Activated CD4-positive, alpha-beta memory T cell treated with anti-CD3 and anti-CD28 coated beads for 36 hours (primary cell): ENCODE results near the gene TRAPPC12. TPM values are rescaled to one million over a fixed set of nuclear protein-coding genes. Genes with fewer than 3 reads are reported as not detected.

ENCODE experiments used
- CTCF ChIA-PET: fragments of 350-600 bp; sonication (Branson Sonifier 250); formaldehyde crosslinking; loops from one replicate; lab custom pipeline; 2021; ENCODE audit warnings: antibody characterized with exemption, inconsistent platforms; lab: Charles Lee
- POLR2A ChIA-PET: fragments of 350-600 bp; sonication (Branson Sonifier 250); formaldehyde crosslinking; loops from one replicate; lab custom pipeline; 2021; ENCODE audit warnings: antibody characterized with exemption; lab: Charles Lee
- DNase-seq: peaks from one replicate; pipeline ENCODE4 v3.0.0-alpha.2; 2020
- H3K27ac Mint-ChIP-seq: one replicate; pipeline ENCODE4 v1.8.0; 2021; ENCODE audit warnings: mixed read lengths
- H3K27me3 Mint-ChIP-seq: one replicate; pipeline ENCODE4 v1.8.0; 2021; ENCODE audit warnings: mixed read lengths
- H3K36me3 Mint-ChIP-seq: one replicate; pipeline ENCODE4 v1.8.0; 2021; ENCODE audit warnings: mixed read lengths
- H3K4me1 Mint-ChIP-seq: one replicate; pipeline ENCODE4 v1.8.0; 2021; ENCODE audit warnings: low read depth, mixed read lengths
- H3K4me3 Mint-ChIP-seq: one replicate; pipeline ENCODE4 v1.8.0; 2021; ENCODE audit warnings: mild to moderate bottlenecking, mixed read lengths
- H3K9me3 Mint-ChIP-seq: one replicate; pipeline ENCODE4 v1.8.0; 2021; ENCODE audit warnings: mixed read lengths
- intact Hi-C: fragments of 100-400 bp; cut with micrococcal nuclease; formaldehyde crosslinking; loops from one replicate; pipeline ENCODE4 v1.15.1; 2023
- total RNA-seq, 2 experiments: library from RNA; stranded (reverse); gene quantifications; one replicate each; pipeline ENCODE4 v1.2.3, GENCODE V29; 2021

Gene TRAPPC12
- total RNA-seq, 2 experiments from 2014 or later = 61.4 to 64.3 TPM

GRCh38 chr2:3398857-3399256, 19.4 kb downstream of the TRAPPC12 start:
- H3K27ac Mint-ChIP-seq = no peak overlapping the region
- H3K27me3 Mint-ChIP-seq = no peaks in the 10 kb centered on the region
- ChIA-PET POLR2A (no interaction called here), CTCF (no interaction called here)
- intact Hi-C loops = no loop called here
- H3K9me3 Mint-ChIP-seq = peaks cover 31% of the 10 kb centered on the region
- peaks cover 53% of the 10 kb centered on the region for H3K36me3 Mint-ChIP-seq
- no peak for DNase-seq
- H3K4me1 Mint-ChIP-seq = peaks cover 10% of the 10 kb centered on the region
- H3K4me3 Mint-ChIP-seq = no peak overlapping the region

GRCh38 chr2:3399381-3399780, 19.9 kb downstream of the TRAPPC12 start:
- no peaks in the 10 kb centered on the region for H3K27me3 Mint-ChIP-seq
- peaks cover 13% of the 10 kb centered on the region for H3K4me1 Mint-ChIP-seq
- H3K4me3 Mint-ChIP-seq = no peak overlapping the region
- H3K27ac Mint-ChIP-seq = no peak overlapping the region
- no peak for DNase-seq
- peaks cover 31% of the 10 kb centered on the region for H3K9me3 Mint-ChIP-seq
- POLR2A ChIA-PET = no interaction called here
- CTCF ChIA-PET = no interaction called here
- intact Hi-C loops = no loop called here
- H3K36me3 Mint-ChIP-seq = peaks cover 55% of the 10 kb centered on the region

- no peaks in the 10 kb centered on the region for H3K27me3 Mint-ChIP-seq
- intact Hi-C loops = no loop called here
- peaks cover 29% of the 10 kb centered on the region for H3K9me3 Mint-ChIP-seq
- peaks cover 14% of the 10 kb centered on the region for H3K4me1 Mint-ChIP-seq
- ChIA-PET POLR2A (no interaction called here), CTCF (no interaction called here)
- H3K36me3 Mint-ChIP-seq = peaks cover 53% of the 10 kb centered on the region
- H3K27ac Mint-ChIP-seq = no peak overlapping the region
- no peak overlapping the region for H3K4me3 Mint-ChIP-seq
- DNase-seq = no peak
Observed at GRCh38 chr2:3399829-3400228, 20.3 kb downstream of the TRAPPC12 start.

- Mint-ChIP-seq H3K4me1 (peaks cover 14% of the 10 kb centered on the region), H3K27ac (peak overlapping the region; percentile 42), H3K4me3 (no peak overlapping the region), H3K27me3 (no peaks in the 10 kb centered on the region), H3K9me3 (no peaks in the 10 kb centered on the region), H3K36me3 (peaks cover 19% of the 10 kb centered on the region)
- DNase-seq = no peak
- POLR2A ChIA-PET = no interaction called here
- intact Hi-C loops = no loop called here
- CTCF ChIA-PET = interaction anchor here (1.1 kb wide), 1 partner anchor 20 kb away, joined by 5 read pairs; no protein-coding TSS in a partner anchor
Observed at GRCh38 chr2:3403587-3404334, 24.3 kb downstream of the TRAPPC12 start.

GRCh38 chr2:3404349-3404894, 24.9 kb downstream of the TRAPPC12 start:
- ChIA-PET CTCF (no interaction called here), POLR2A (no interaction called here)
- Mint-ChIP-seq H3K4me1 (peaks cover 13% of the 10 kb centered on the region), H3K27ac (no peak overlapping the region), H3K4me3 (no peak overlapping the region), H3K27me3 (no peaks in the 10 kb centered on the region), H3K36me3 (peaks cover 21% of the 10 kb centered on the region), H3K9me3 (no peaks in the 10 kb centered on the region)
- intact Hi-C loops = no loop called here
- no peak for DNase-seq

GRCh38 chr2:3405307-3405706, 25.8 kb downstream of the TRAPPC12 start:
- H3K27ac Mint-ChIP-seq = no peak overlapping the region
- H3K27me3 Mint-ChIP-seq = no peaks in the 10 kb centered on the region
- ChIA-PET POLR2A (no interaction called here), CTCF (interaction anchor here (1.7 to 1.8 kb wide), 2 partner anchors 17 to 19 kb away, joined by 3 to 8 read pairs; no protein-coding TSS in a partner anchor)
- intact Hi-C loops = no loop called here
- H3K9me3 Mint-ChIP-seq = no peaks in the 10 kb centered on the region
- H3K4me1 Mint-ChIP-seq = peaks cover 16% of the 10 kb centered on the region
- H3K4me3 Mint-ChIP-seq = no peak overlapping the region
- H3K36me3 Mint-ChIP-seq = peaks cover 25% of the 10 kb centered on the region
- no peak for DNase-seq

GRCh38 chr2:3405876-3406275, 26.4 kb downstream of the TRAPPC12 start:
- Mint-ChIP-seq H3K27me3 (no peaks in the 10 kb centered on the region), H3K36me3 (peaks cover 25% of the 10 kb centered on the region), H3K9me3 (no peaks in the 10 kb centered on the region), H3K4me1 (peaks cover 10% of the 10 kb centered on the region), H3K4me3 (no peak overlapping the region), H3K27ac (no peak overlapping the region)
- intact Hi-C loops = no loop called here
- POLR2A ChIA-PET = no interaction called here
- CTCF ChIA-PET = interaction anchor here (1.7 to 1.8 kb wide), 2 partner anchors 16 to 18 kb away, joined by 3 to 8 read pairs; no protein-coding TSS in a partner anchor
- DNase-seq = no peak

GRCh38 chr2:3406501-3406900, 27.0 kb downstream of the TRAPPC12 start:
- intact Hi-C loops = no loop called here
- H3K4me3 Mint-ChIP-seq = no peak overlapping the region
- ChIA-PET CTCF (interaction anchor here (1.7 to 1.8 kb wide), 2 partner anchors 16 to 17 kb away, joined by 3 to 8 read pairs; no protein-coding TSS in a partner anchor), POLR2A (no interaction called here)
- no peak for DNase-seq
- H3K27ac Mint-ChIP-seq = no peak overlapping the region
- H3K9me3 Mint-ChIP-seq = no peaks in the 10 kb centered on the region
- H3K4me1 Mint-ChIP-seq = peaks cover 13% of the 10 kb centered on the region
- H3K27me3 Mint-ChIP-seq = no peaks in the 10 kb centered on the region
- H3K36me3 Mint-ChIP-seq = peaks cover 29% of the 10 kb centered on the region

GRCh38 chr2:3408781-3409180, 29.3 kb downstream of the TRAPPC12 start:
- no peaks in the 10 kb centered on the region for H3K27me3 Mint-ChIP-seq
- POLR2A ChIA-PET = no interaction called here
- peaks cover 11% of the 10 kb centered on the region for H3K4me1 Mint-ChIP-seq
- no peak overlapping the region for H3K27ac Mint-ChIP-seq
- H3K36me3 Mint-ChIP-seq = peaks cover 20% of the 10 kb centered on the region
- no peak overlapping the region for H3K4me3 Mint-ChIP-seq
- no peaks in the 10 kb centered on the region for H3K9me3 Mint-ChIP-seq
- intact Hi-C loops = no loop called here
- DNase-seq = no peak
- CTCF ChIA-PET = no interaction called here

GRCh38 chr2:3409627-3410170, 30.2 kb downstream of the TRAPPC12 start:
- Mint-ChIP-seq H3K27me3 (no peaks in the 10 kb centered on the region), H3K9me3 (no peaks in the 10 kb centered on the region), H3K4me1 (peaks cover 6% of the 10 kb centered on the region), H3K36me3 (peaks cover 12% of the 10 kb centered on the region), H3K4me3 (no peak overlapping the region), H3K27ac (no peak overlapping the region)
- POLR2A ChIA-PET = no interaction called here
- DNase-seq = no peak
- CTCF ChIA-PET = no interaction called here
- intact Hi-C loops = no loop called here

GRCh38 chr2:3411103-3411502, 31.6 kb downstream of the TRAPPC12 start:
- H3K27me3 Mint-ChIP-seq = no peaks in the 10 kb centered on the region
- H3K4me3 Mint-ChIP-seq = no peak overlapping the region
- intact Hi-C loops = no loop called here
- H3K27ac Mint-ChIP-seq = no peak overlapping the region
- no peaks in the 10 kb centered on the region for H3K9me3 Mint-ChIP-seq
- DNase-seq = no peak
- H3K4me1 Mint-ChIP-seq = peaks cover 6% of the 10 kb centered on the region
- H3K36me3 Mint-ChIP-seq = peaks cover 12% of the 10 kb centered on the region
- ChIA-PET CTCF (no interaction called here), POLR2A (no interaction called here)

GRCh38 chr2:3413697-3414096, 34.2 kb downstream of the TRAPPC12 start:
- POLR2A ChIA-PET = no interaction called here
- H3K36me3 Mint-ChIP-seq = peaks cover 14% of the 10 kb centered on the region
- CTCF ChIA-PET = interaction anchor here (1.0 to 2.9 kb wide), 2 partner anchors 10 to 49 kb away, joined by 3 to 36 read pairs; no protein-coding TSS in a partner anchor

More at GRCh38 chr2:3413697-3414096, 34.2 kb downstream of the TRAPPC12 start:
- no peaks in the 10 kb centered on the region for H3K27me3 Mint-ChIP-seq
- intact Hi-C loops = no loop called here
- peaks cover 6% of the 10 kb centered on the region for H3K4me1 Mint-ChIP-seq
- no peak for DNase-seq
- H3K9me3 Mint-ChIP-seq = no peaks in the 10 kb centered on the region
- no peak overlapping the region for H3K4me3 Mint-ChIP-seq
- H3K27ac Mint-ChIP-seq = no peak overlapping the region
